HEK293 (cell line): Measurements from ENCODE around the gene HSD17B8.
"Not testable (repeated sequence)": the region's sequence is repeated elsewhere in the genome, so short reads cannot be mapped to it uniquely, and the experiment has no call there.

Experiments used
- CTCF ChIP-seq: fragments of 450-650 bp; formaldehyde crosslinking; IDR thresholded peaks from 2 replicates; pipeline ENCODE4 v1.5.1; 2016; ENCODE audit warnings: missing biosample characterization, missing genetic modification characterization
- GFI1B ChIP-seq: fragments of 450-650 bp; formaldehyde crosslinking; IDR thresholded peaks from 2 replicates; pipeline ENCODE4 v1.5.1; 2016; ENCODE audit warnings: missing biosample characterization, missing genetic modification characterization
- HOXD13 ChIP-seq: sonication (generic); formaldehyde crosslinking; IDR thresholded peaks from 2 replicates; pipeline ENCODE4 v1.8.0; 2022; ENCODE audit warnings: missing genetic modification reagents, borderline replicate concordance
- TCF7L2 ChIP-seq: IDR thresholded peaks from 2 replicates; pipeline ENCODE4 v1.6.1; 2011; ENCODE audit warnings: low read depth, mild to moderate bottlenecking, inconsistent platforms, low read length, moderate library complexity, borderline replicate concordance
- TSHZ1 ChIP-seq: fragments of 450-650 bp; formaldehyde crosslinking; IDR thresholded peaks from 2 replicates; pipeline ENCODE4 v1.5.1; 2016; ENCODE audit warnings: missing biosample characterization, missing genetic modification characterization, borderline replicate concordance
- ZNF558 ChIP-seq: fragments of 450-650 bp; formaldehyde crosslinking; IDR thresholded peaks from 2 replicates; pipeline ENCODE4 v1.5.1; 2016; ENCODE audit warnings: missing biosample characterization, missing genetic modification characterization
- ZNF768 ChIP-seq: fragments of 450-650 bp; formaldehyde crosslinking; IDR thresholded peaks from 2 replicates; pipeline ENCODE4 v1.5.1; 2018; ENCODE audit warnings: missing biosample characterization, mild to moderate bottlenecking, missing genetic modification characterization
- ZSCAN5A ChIP-seq: fragments of 450-650 bp; formaldehyde crosslinking; IDR thresholded peaks from 2 replicates; pipeline ENCODE4 v1.5.1; 2016; ENCODE audit warnings: missing biosample characterization, missing genetic modification characterization

DNA sequence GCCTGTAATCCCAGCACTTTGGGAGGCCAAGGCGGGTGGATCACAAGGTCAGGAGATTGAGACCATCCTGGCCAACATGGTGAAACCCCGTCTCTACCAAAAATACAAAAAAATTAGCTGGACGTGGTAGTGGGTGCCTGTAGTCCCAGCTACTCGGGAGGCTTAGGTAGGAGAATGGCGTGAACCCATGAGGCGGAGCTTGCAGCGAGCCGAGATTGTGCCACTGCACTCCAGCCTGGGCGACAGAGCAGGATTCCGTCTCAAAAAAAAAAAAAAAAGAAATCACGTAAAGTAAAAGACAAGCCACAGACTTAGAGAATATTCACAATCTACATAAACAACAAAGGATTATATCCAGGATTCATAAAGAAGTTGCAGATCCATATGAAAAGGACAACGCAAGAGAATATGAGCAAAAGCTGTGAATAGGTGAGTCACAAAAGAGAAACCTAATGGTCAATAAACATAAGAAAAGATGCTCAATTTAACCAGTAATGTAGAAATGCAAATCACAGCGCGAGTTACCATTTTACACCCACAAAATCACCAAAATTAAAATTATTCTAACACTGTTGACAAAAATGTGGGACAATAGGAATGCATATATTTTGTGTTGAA is 22.2 kb downstream of the HSD17B8 start:
- not testable (repeated sequence) for TF ChIP-seq GFI1B (tag by site-specific recombination); TSHZ1 (tag by site-specific recombination); CTCF (tag by site-specific recombination); ZNF768 (tag by site-specific recombination); ZSCAN5A (tag by site-specific recombination); HOXD13 (CRISPR knock-in tag); TCF7L2; ZNF558 (tag by site-specific recombination)
